ENCODE results near the gene MREG.

MREG gene

DNA sequence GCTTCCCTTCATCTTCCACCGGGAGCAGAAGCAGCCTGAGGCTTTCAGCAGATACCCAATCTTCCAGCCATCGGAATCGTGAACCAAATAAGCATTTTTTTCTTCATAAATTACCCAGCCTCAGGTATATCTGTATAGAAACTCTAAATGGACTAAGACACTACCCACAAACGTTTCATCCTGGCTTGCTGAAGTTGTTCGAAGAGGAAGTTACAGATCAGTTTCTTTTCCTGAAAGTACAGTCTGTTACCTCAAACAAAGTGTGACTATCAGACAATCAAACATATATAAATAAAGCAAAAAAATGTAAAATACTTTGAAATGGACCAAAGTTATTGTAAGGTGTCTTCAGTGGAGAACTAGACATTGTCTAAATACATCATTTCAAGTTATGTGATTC, 97.9 kb downstream of the MREG start:
- no peak for DNase-seq

DNA sequence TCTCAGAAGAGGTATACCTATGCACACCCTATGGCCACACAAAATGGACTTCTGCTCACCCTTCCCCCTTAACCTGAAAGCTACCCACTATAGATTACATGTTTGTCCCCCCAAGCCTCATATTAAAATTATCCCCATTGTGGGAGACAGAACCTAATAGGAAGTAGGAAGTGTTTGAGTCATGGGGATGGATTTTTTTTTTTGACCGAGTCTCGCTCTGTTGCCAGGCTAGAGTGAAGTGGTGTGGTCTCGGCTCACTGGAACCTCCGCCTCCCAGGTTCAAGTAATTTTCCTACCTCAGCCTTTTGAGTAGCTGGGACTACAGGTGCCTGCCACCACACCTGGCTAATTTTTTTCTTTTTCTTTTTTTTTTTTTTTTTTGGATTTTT, 98.6 kb downstream of the MREG start:
- DNase-seq = no peak

GRCh38 chr2:215914054-215914776, 99.1 kb downstream of the MREG start:
- no peak for DNase-seq

DNA sequence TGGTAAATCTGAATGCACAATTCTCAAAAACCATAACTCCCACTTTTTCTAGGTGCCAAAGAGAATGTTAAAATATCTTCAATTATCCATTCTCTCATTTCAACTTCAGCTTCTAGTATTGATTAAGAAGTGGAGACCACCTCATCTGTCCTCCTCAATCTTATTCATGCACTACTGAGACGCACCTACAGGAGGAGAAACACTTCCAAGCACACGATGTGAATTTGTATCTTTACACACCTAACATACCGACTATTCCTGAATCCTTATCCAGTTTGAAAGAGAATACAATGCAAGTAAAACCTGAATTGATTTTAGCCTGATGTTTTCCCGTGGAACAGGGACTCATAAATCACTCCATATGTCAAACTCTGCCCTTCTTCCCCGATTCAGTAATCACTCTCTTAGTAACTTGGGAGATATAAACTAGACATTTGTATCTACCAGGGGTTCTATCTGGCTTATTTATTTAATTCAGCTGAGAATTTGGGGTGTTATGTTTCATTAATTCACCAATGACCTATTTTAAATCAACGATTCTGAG, 101.0 kb downstream of the MREG start:
- DNase-seq = no peak

DNA sequence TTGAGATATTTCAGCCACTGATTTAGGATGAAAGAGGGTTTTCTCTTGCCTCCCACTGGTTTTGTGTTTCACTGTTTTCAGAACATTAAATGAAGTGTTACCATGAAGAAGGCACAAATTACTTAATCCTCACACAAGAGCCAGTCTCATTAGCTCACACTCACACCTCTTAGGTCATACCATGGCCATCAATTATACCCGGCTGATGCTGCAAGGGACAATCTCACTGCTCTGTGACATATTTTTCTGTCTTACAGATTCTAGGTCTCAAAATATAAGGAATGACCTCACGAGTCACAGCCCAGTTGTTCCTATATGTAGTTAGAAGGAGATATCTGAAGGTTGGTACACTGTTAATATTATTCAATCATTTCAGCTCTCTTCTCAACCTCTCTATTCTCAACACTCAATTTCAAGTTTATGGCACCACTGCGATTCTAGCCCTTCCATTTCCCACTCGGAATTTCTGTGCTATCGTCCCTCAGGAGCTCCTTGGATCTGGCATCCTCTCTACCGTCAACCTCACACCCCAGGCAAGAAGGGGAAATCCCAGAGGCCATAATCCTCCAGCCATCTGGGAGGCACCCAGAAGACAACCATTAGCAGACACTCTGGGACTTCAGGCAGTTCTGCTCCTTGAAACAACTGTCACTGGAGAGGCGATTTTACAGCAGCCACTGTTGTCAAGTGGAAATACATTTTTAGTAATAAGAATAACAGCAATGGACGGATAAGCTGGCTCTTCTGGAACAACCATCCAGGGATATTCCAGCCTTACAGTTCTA, 101.9 kb downstream of the MREG start:
- DNase-seq = no peak

DNA sequence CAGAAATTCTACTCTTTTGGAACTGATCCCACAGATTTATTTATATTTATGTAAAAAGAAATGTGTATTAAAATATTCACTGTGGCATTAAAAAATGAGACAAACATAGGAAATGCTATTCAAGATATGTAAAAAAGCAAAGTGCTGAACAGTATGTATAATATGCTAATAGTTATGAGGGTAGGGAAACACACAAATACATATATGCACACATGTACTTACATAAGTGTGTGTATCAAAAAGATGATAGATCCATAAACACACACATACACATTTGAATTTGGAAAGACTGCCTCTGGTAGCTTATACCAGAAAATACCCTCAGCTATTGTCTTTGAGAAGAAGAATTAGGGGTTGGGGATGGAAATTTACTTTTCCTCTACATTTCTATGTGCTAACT, 103.2 kb downstream of the MREG start:
- no peak for DNase-seq

GRCh38 chr2:215907147-215907546, 106.2 kb downstream of the MREG start:
- DNase-seq = no peak

DNA sequence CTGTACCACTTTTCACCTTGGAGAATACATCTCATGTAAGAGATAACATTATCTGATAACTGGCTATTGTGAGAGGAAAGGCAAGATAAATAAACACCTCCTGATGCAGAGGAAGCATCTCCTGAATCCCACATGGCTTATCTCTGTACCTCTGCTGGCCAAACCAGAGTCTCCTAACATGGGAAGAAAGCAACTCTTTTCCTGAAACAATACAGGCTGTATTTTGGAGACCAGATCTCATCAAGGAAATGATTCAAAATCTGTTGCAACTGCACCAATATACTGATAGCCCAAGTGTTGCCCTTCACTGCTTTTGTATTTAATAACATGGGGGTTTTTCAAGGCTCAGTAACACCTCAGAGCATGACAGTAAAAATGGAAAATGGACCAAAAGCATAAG, 106.9 kb downstream of the MREG start:
- no peak for DNase-seq

- DNase-seq = no peak
Observed at GRCh38 chr2:215905691-215906090, 107.7 kb downstream of the MREG start.

DNA sequence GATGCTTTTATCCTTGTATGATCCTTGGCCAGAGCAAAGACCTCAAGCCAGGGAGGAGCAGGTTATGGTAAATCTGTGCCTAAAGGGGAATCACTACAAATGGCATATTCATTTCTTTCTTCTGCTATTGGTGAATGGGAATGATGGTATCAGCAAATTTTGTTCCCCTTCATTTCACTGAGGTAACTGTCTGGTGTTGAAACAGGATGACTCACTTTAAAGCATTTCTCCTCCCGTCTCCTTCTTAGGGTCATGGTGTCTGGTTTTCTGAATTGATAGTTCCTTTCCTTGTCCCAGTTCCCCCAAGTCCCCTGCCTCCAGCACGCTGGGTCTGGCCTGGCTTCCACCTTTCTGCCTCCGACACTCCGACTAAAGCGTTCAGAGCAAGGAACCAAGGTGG, 109.2 kb downstream of the MREG start:
- DNase-seq = no peak

- no peak for DNase-seq
Observed at GRCh38 chr2:215903203-215903602, 110.1 kb downstream of the MREG start.

GRCh38 chr2:215901796-215902195, 111.6 kb downstream of the MREG start:
- no peak for DNase-seq

DNA sequence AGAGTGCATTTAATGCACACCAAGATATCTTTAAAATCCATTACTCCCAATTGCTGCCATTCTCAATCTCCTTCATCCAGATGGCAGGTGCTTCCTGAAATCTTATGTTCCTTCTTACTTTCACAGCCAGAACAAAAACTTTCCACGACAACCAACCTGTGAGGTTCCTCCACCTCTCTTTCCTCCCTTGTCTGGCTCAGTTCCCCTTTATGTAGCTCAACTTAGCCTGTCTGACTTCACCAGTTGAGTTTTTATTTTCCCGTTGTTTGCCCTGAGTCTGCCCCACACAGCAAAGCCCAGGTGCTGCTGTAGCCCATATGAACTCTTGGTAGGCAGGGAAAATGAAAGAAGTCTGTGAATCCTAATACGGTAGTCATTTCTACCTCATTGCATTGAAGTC, 112.5 kb downstream of the MREG start:
- DNase-seq = no peak

DNA sequence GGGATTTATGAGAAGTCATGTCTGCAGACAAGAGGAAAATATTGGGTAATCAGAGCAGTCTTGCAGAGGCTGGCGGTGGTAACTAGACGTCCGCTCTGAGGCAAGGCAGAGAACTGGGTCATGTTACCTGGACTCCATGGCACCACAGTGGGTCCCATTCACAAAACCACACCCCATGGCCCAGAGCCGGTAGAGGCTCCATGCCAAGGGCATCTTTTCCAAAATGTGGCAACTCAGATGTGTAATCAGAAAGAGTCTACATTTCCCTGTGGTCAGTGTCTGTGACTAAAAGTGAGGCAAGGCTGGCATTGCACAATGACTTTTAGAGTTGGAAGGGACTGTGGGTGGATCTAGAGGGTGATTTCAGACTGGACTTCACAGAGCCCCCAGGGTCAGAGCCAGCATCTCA, 113.1 kb downstream of the MREG start:
- DNase-seq = peak; percentile 56

GRCh38 chr2:215899141-215900074, 113.9 kb downstream of the MREG start:
- DNase-seq = peak; percentile 61

- DNase-seq = no peak
Observed at GRCh38 chr2:215898363-215898762, 115.0 kb downstream of the MREG start.

DNA sequence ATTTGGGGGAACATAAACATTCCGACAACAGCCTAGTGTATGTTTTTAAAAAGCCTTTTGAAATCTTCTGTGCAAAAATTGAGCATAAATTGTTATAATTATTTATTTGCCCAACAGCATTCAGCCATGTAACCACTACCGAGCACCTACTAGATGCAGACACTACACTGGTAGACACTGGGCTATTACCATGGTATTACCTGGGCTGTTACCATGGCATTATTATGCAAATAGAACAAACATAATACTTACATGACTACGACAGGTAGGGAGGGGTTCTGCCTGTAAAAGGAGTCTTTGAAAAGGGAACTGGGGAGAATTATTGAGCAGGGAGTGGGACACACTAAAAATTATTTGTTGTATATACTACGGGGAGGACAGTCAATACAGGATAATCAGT, 116.4 kb downstream of the MREG start:
- DNase-seq = no peak

DNA sequence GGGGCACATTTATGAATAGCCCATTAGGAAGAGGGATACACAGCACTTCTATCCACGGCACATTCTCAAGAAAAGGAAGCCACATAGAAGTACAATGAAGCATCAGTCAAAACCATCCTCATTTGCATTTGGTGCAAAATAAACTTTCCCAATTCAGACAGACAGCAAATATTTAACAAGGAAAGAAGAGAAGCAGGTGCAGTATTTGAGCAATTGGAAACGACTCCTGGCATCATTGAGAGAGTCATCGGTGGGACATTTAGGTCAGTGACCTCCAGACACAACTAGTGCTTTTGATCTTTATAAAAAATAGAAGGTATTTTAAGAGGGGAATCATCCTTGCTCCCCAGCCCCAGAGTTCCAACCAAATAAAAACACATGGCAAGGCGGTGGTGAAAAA, 118.0 kb downstream of the MREG start:
- DNase-seq = no peak

Data from right hindlimb (tissue), 1 donor.